Ovary (tissue), 3 donors: ENCODE data around the gene PKD2L1.

Experiments
- CTCF ChIP-seq, 3 donors: fragments of 450-650 bp in 2 of 3; fragments of 200-600 bp in 1 of 3; IDR thresholded peaks; one replicate each; pipeline versions ENCODE4 v1.5.1 to v1.8.0; 2016 to 2022; ENCODE audit warnings: antibody characterized with exemption in 3 of 3, mild to moderate bottlenecking in 1 of 3
- EP300 ChIP-seq: sonication (generic); formaldehyde crosslinking; IDR thresholded peaks from one replicate; pipeline ENCODE4 v1.6.1; 2017; ENCODE audit warnings: antibody characterized with exemption
- POLR2A ChIP-seq: fragments of 450-650 bp; IDR thresholded peaks from one replicate; pipeline ENCODE4 v1.6.1; 2017; ENCODE audit warnings: antibody characterized with exemption, mild to moderate bottlenecking, moderate library complexity
- donor health status: DM: no; HTN: no; CAD: no.

- TF ChIP-seq EP300 (no peak), POLR2A (no peak), CTCF (IDR thresholded peaks at IDR 0.05) (no peak)
Measured at GRCh38 chr10:100377830-100378229, 47.8 kb upstream of the PKD2L1 start.
